H9 (cell line): ENCODE data around the gene C18orf63. TPM values are rescaled to one million over a fixed set of nuclear protein-coding genes. Genes with fewer than 3 reads are reported as not detected.

Source experiments
- DNase-seq: peaks from one replicate; pipeline ENCODE4 v3.0.0-alpha.2; 2017
- H2AFZ ChIP-seq: one replicate; pipeline ENCODE4 v1.6.1; 2013; ENCODE audit warnings: mild to moderate bottlenecking, low read length, control low read depth, moderate library complexity
- H2AK5ac ChIP-seq: 2 replicates; pipeline ENCODE4 v1.6.1; 2013; ENCODE audit warnings: low read length, control low read depth, mixed read lengths; ENCODE audit not compliant: insufficient read length
- H2BK120ac ChIP-seq: one replicate; pipeline ENCODE4 v1.6.1; 2013; ENCODE audit warnings: low read depth, mild to moderate bottlenecking, low read length, control low read depth, inconsistent platforms; ENCODE audit not compliant: poor library complexity, severe bottlenecking
- H2BK12ac ChIP-seq: 2 replicates; pipeline ENCODE4 v1.6.1; 2013; ENCODE audit warnings: low read length, control low read depth, mixed read lengths, low read depth; ENCODE audit not compliant: insufficient read length
- H2BK15ac ChIP-seq: 2 replicates; pipeline ENCODE4 v1.6.1; 2013; ENCODE audit warnings: low read depth, low read length, control low read depth
- H2BK20ac ChIP-seq: one replicate; pipeline ENCODE4 v1.6.1; 2013; ENCODE audit warnings: low read depth, mild to moderate bottlenecking, low read length, control low read depth, inconsistent platforms; ENCODE audit not compliant: poor library complexity, severe bottlenecking
- H2BK5ac ChIP-seq: 2 replicates; pipeline ENCODE4 v1.6.1; 2013; ENCODE audit warnings: low read length, control low read depth, mixed read lengths; ENCODE audit not compliant: insufficient read length
- H3K14ac ChIP-seq: 2 replicates; pipeline ENCODE4 v1.6.1; 2013; ENCODE audit warnings: low read length, control low read depth; ENCODE audit not compliant: insufficient read depth
- H3K18ac ChIP-seq: 2 replicates; pipeline ENCODE4 v1.6.1; 2013; ENCODE audit warnings: low read depth, mild to moderate bottlenecking, mixed read lengths, low read length, control low read depth; ENCODE audit not compliant: insufficient read length
- H3K23ac ChIP-seq: 2 replicates; pipeline ENCODE4 v1.6.1; 2013; ENCODE audit warnings: low read length, control low read depth, mixed read lengths, low read depth; ENCODE audit not compliant: insufficient read length
- H3K23me2 ChIP-seq: 2 replicates; pipeline ENCODE4 v1.6.1; 2013; ENCODE audit warnings: low read depth, mild to moderate bottlenecking, mixed read lengths, low read length, control low read depth; ENCODE audit not compliant: insufficient read length, poor library complexity, severe bottlenecking
- H3K27ac ChIP-seq: 2 replicates; pipeline ENCODE4 v1.5.1; 2013; ENCODE audit warnings: low read length, control low read depth, mixed read lengths, low read depth; ENCODE audit not compliant: insufficient read length
- H3K27me3 ChIP-seq: 2 replicates; pipeline ENCODE4 v1.6.1; 2013; ENCODE audit warnings: low read length, control low read depth, inconsistent platforms; ENCODE audit not compliant: insufficient read depth
- H3K4ac ChIP-seq: 2 replicates; pipeline ENCODE4 v1.6.1; 2013; ENCODE audit warnings: low read depth, mild to moderate bottlenecking, control low read depth, inconsistent platforms, low read length, moderate library complexity
- H3K4me1 ChIP-seq: 2 replicates; pipeline ENCODE4 v1.6.1; 2013; ENCODE audit warnings: low read length, control low read depth, inconsistent platforms; ENCODE audit not compliant: insufficient read depth
- H3K4me2 ChIP-seq: 2 replicates; pipeline ENCODE4 v1.6.1; 2013; ENCODE audit warnings: low read length, control low read depth, mixed read lengths; ENCODE audit not compliant: insufficient read length, insufficient read depth
- H3K56ac ChIP-seq: 2 replicates; pipeline ENCODE4 v1.6.1; 2013; ENCODE audit warnings: low read depth, mild to moderate bottlenecking, mixed read lengths, low read length, control low read depth; ENCODE audit not compliant: insufficient read length
- H3K79me1 ChIP-seq: 2 replicates; pipeline ENCODE4 v1.6.1; 2013; ENCODE audit warnings: low read depth, mild to moderate bottlenecking, moderate library complexity, low read length, control low read depth, inconsistent platforms; ENCODE audit not compliant: insufficient read depth, poor library complexity, severe bottlenecking
- H3K79me2 ChIP-seq: 2 replicates; pipeline ENCODE4 v1.6.1; 2013; ENCODE audit warnings: low read length, control low read depth, inconsistent platforms; ENCODE audit not compliant: insufficient read depth
- H3K9ac ChIP-seq: 2 replicates; pipeline ENCODE4 v1.6.1; 2013; ENCODE audit warnings: low read length, control low read depth, mixed read lengths; ENCODE audit not compliant: insufficient read length; ENCODE audit errors: extremely low read depth
- H3K9me3 ChIP-seq: one replicate; pipeline ENCODE4 v1.6.1; 2013; ENCODE audit warnings: low read depth, low read length, inconsistent platforms; ENCODE audit not compliant: control insufficient read depth
- H3T11ph ChIP-seq: one replicate; pipeline ENCODE4 v1.6.1; 2013; ENCODE audit warnings: mild to moderate bottlenecking, low read length, control low read depth, inconsistent platforms
- H4K20me1 ChIP-seq: one replicate; pipeline ENCODE4 v1.6.1; 2013; ENCODE audit not compliant: control insufficient read depth, insufficient read length, insufficient read depth
- H4K5ac ChIP-seq: 2 replicates; pipeline ENCODE4 v1.6.1; 2013; ENCODE audit warnings: low read depth, mild to moderate bottlenecking, mixed read lengths, low read length, control low read depth; ENCODE audit not compliant: insufficient read length
- H4K8ac ChIP-seq: replicated peaks from 2 replicates; pipeline ENCODE4 v1.6.1; 2013; ENCODE audit warnings: low read length, control low read depth, mixed read lengths, low read depth; ENCODE audit not compliant: insufficient read length
- H4K91ac ChIP-seq: 2 replicates; pipeline ENCODE4 v1.6.1; 2013; ENCODE audit warnings: low read depth, mild to moderate bottlenecking, moderate library complexity, mixed read lengths, low read length, control low read depth; ENCODE audit not compliant: insufficient read length
- H3K27ac Mint-ChIP-seq, 3 experiments: 2 replicates in 2 of 3; 3 replicates in 1 of 3; pipeline ENCODE4 v1.8.0; 2020 to 2021; ENCODE audit warnings: mixed read lengths in 3 of 3, mild to moderate bottlenecking in 1 of 3, moderate library complexity in 1 of 3
- H3K27me3 Mint-ChIP-seq: 2 replicates; pipeline ENCODE4 v1.8.0; 2021; ENCODE audit warnings: low read depth, mild to moderate bottlenecking, moderate library complexity, mixed read lengths
- H3K36me3 Mint-ChIP-seq, 3 experiments: 2 replicates in 2 of 3; 3 replicates in 1 of 3; pipeline ENCODE4 v1.8.0; 2020 to 2021; ENCODE audit warnings: low read depth in 3 of 3, mixed read lengths in 3 of 3; ENCODE audit not compliant: insufficient read depth in 1 of 3
- H3K4me1 Mint-ChIP-seq, 2 experiments: 2 replicates each; pipeline ENCODE4 v1.8.0; 2020; ENCODE audit warnings: mixed read lengths in 2 of 2
- H3K4me3 Mint-ChIP-seq, 2 experiments: 2 replicates in 1 of 2; 3 replicates in 1 of 2; pipeline ENCODE4 v1.8.0; 2020 to 2021; ENCODE audit warnings: mild to moderate bottlenecking in 2 of 2, mixed read lengths in 2 of 2, moderate library complexity in 1 of 2
- H3K9me3 Mint-ChIP-seq, 2 experiments: 2 replicates in 1 of 2; 3 replicates in 1 of 2; pipeline ENCODE4 v1.8.0; 2020; ENCODE audit warnings: mild to moderate bottlenecking in 2 of 2, mixed read lengths in 2 of 2, moderate library complexity in 1 of 2
- WGBS: extraction: QIAGEN DNeasy Blood & Tissue Kit; methylation state at CpG from one replicate; pipeline ENCODE4 v1.1.7; 2013; ENCODE audit warnings: missing lambda C conversion rate, low lambda C conversion rate, mixed read lengths; ENCODE audit not compliant: insufficient read length; ENCODE audit errors: extremely low coverage; 5-methylcytosine and 5-hydroxymethylcytosine counted together
- total RNA-seq: library from RNA; stranded (reverse); gene quantifications from 2 replicates; pipeline ENCODE4 v1.2.1, GENCODE V29; 2021
- TF ChIP-seq, protein P1 (sequence below): fragments of 200-600 bp; sonication (generic); conservative IDR thresholded peaks from 3 replicates; pipeline ENCODE4 v1.8.0; 2021; ENCODE audit warnings: antibody characterized with exemption, mild to moderate bottlenecking

C18orf63 gene
- total RNA-seq, 1 experiment from 2014 or later = not detected

DNA sequence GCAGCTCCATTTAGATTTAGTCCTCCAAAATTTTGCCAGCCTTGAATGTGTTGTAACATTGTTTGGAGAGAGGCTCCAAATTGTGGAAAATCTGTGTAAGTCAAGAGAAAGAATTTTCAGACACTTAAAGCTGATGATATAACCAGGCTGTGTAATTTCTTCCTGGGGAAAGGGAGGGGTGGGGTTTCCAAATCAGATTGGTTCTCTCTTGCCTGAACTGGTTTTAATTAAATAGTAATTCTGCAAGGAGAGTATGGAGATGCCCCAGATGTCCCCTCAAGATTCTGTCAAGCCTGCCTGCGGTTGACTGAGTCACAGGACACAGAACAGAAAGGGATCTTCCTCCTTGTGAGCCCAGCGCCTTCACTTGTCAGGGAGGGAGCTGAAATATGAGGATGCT is 54.5 kb downstream of the C18orf63 start:
- Histone ChIP-seq H3K4ac (no peak overlapping the region), H3K4me1 (no peaks in the 10 kb centered on the region), H2BK15ac (no peak overlapping the region), H2BK5ac (no peak overlapping the region), H3K23ac (no peak overlapping the region), H2AFZ (no peak overlapping the region), H2BK12ac (no peak overlapping the region), H2AK5ac (no peak overlapping the region), H3K9me3 (no peaks in the 10 kb centered on the region), H2BK20ac (no peak overlapping the region), H3K27ac (no peak overlapping the region), H3K9ac (no peak overlapping the region), H3K14ac (no peak overlapping the region), H3K79me2 (no peaks in the 10 kb centered on the region), H3T11ph (no peak overlapping the region), H2BK120ac (no peak overlapping the region), H3K4me2 (no peak overlapping the region), H4K91ac (no peak overlapping the region), H3K27me3 (no peaks in the 10 kb centered on the region), H3K23me2 (no peaks in the 10 kb centered on the region), H3K79me1 (no peaks in the 10 kb centered on the region), H4K8ac (no peak overlapping the region), H4K5ac (no peak overlapping the region), H3K18ac (no peak overlapping the region), H3K56ac (no peak overlapping the region), H4K20me1 (no peaks in the 10 kb centered on the region)
- no peaks in the 10 kb centered on the region for H3K9me3 Mint-ChIP-seq
- peaks cover 3% of the 10 kb centered on the region; the same call in 1 of the 2 replicates for H3K27me3 Mint-ChIP-seq
- TF ChIP-seq, protein P1, sequence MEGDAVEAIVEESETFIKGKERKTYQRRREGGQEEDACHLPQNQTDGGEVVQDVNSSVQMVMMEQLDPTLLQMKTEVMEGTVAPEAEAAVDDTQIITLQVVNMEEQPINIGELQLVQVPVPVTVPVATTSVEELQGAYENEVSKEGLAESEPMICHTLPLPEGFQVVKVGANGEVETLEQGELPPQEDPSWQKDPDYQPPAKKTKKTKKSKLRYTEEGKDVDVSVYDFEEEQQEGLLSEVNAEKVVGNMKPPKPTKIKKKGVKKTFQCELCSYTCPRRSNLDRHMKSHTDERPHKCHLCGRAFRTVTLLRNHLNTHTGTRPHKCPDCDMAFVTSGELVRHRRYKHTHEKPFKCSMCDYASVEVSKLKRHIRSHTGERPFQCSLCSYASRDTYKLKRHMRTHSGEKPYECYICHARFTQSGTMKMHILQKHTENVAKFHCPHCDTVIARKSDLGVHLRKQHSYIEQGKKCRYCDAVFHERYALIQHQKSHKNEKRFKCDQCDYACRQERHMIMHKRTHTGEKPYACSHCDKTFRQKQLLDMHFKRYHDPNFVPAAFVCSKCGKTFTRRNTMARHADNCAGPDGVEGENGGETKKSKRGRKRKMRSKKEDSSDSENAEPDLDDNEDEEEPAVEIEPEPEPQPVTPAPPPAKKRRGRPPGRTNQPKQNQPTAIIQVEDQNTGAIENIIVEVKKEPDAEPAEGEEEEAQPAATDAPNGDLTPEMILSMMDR = no peak
- no peak overlapping the region for H3K27ac Mint-ChIP-seq
- no peak for DNase-seq
- no peak overlapping the region for H3K4me3 Mint-ChIP-seq
- no CpG with 5 or more reads among the region's 2 CpGs for WGBS
- H3K4me1 Mint-ChIP-seq = 0 out of 4 replicates have a peak, but pooled peaks cover 0 to 2% of the 10 kb centered on the region in 2 experiments
- H3K36me3 Mint-ChIP-seq = no peaks in the 10 kb centered on the region
